ENCODE measurements around the gene CEP83. TPM values are rescaled to one million over a fixed set of nuclear protein-coding genes. Genes with fewer than 3 reads are reported as not detected.

CEP83 gene
- polyA plus RNA-seq, 1 donor from 2014 or later, result 19.5 TPM

- no peak overlapping the region for H3K27ac ChIP-seq (ENCODE audit: low read length)
Observed at GRCh38 chr12:94304012-94304411, 155.7 kb downstream of the CEP83 start.

GRCh38 chr12:94299846-94300245, 159.8 kb downstream of the CEP83 start:
- Histone ChIP-seq H3K9me3 (ENCODE audit: low read length) (no peaks in the 10 kb centered on the region), H3F3A (ENCODE audit: insufficient read depth, low read length, poor library complexity, severe bottlenecking) (no peaks in the 10 kb centered on the region), H3K4me3 (ENCODE audit: low read length) (no peak overlapping the region), H4K20me1 (ENCODE audit: insufficient read depth) (no peaks in the 10 kb centered on the region), H3K9ac (ENCODE audit: low read length) (no peak overlapping the region), H2AFZ (ENCODE audit: low read depth, low read length) (no peak overlapping the region), H3K4me2 (ENCODE audit: low read length) (no peak overlapping the region), H3K9me2 (ENCODE audit: insufficient read depth, low read length) (no peaks in the 10 kb centered on the region), H3K79me2 (replicated peaks; ENCODE audit: insufficient read depth, low read length) (no peaks in the 10 kb centered on the region), H3K36me3 (ENCODE audit: insufficient read depth, low read length) (peaks cover 47% of the 10 kb centered on the region), H3K27me3 (ENCODE audit: insufficient read depth, low read depth, low read length) (no peaks in the 10 kb centered on the region), H3K27ac (ENCODE audit: low read length) (no peak overlapping the region)
- no peak for TF ChIP-seq SMC3 (conservative IDR thresholded peaks at IDR 0.05; ENCODE audit: poor library complexity)
- no peak for TF ChIP-seq EZH2 (IDR thresholded peaks at IDR 0.05; ENCODE audit: borderline replicate concordance, insufficient read depth, low read length, poor library complexity, severe bottlenecking)
- no peak for TF ChIP-seq POLR2AphosphoS5 (IDR thresholded peaks at IDR 0.05)
- no peak for TF ChIP-seq RAD21 (conservative IDR thresholded peaks at IDR 0.05)
- TF ChIP-seq REST (IDR thresholded peaks at IDR 0.05; ENCODE audit: borderline replicate concordance), result no peak
- no peak for TF ChIP-seq MXI1 (conservative IDR thresholded peaks at IDR 0.05; ENCODE audit: poor library complexity, severe bottlenecking)
- TF ChIP-seq EP300 (conservative IDR thresholded peaks at IDR 0.05; ENCODE audit: poor library complexity, severe bottlenecking), result no peak
- TF ChIP-seq CTCF (IDR thresholded peaks at IDR 0.05; ENCODE audit: poor library complexity, severe bottlenecking), result no peak
- no peak for TF ChIP-seq TAF1 (IDR thresholded peaks at IDR 0.05; ENCODE audit: low read depth)

More at GRCh38 chr12:94304012-94304411, 155.7 kb downstream of the CEP83 start:
- peaks cover 26% of the 10 kb centered on the region for H3K36me3 ChIP-seq (ENCODE audit: insufficient read depth, low read length)
- TF ChIP-seq RAD21 (conservative IDR thresholded peaks at IDR 0.05), result no peak
- no peak for TF ChIP-seq MXI1 (conservative IDR thresholded peaks at IDR 0.05; ENCODE audit: poor library complexity, severe bottlenecking)
- TF ChIP-seq EP300 (conservative IDR thresholded peaks at IDR 0.05; ENCODE audit: poor library complexity, severe bottlenecking), result no peak
- TF ChIP-seq SMC3 (conservative IDR thresholded peaks at IDR 0.05; ENCODE audit: poor library complexity), result no peak
- no peaks in the 10 kb centered on the region for H3F3A ChIP-seq (ENCODE audit: insufficient read depth, low read length, poor library complexity, severe bottlenecking)
- no peak overlapping the region for H3K4me3 ChIP-seq (ENCODE audit: low read length)
- H3K79me2 ChIP-seq (replicated peaks; ENCODE audit: insufficient read depth, low read length), result no peaks in the 10 kb centered on the region
- H3K27me3 ChIP-seq (ENCODE audit: insufficient read depth, low read depth, low read length), result no peaks in the 10 kb centered on the region
- no peaks in the 10 kb centered on the region for H3K9me2 ChIP-seq (ENCODE audit: insufficient read depth, low read length)
- no peak overlapping the region for H2AFZ ChIP-seq (ENCODE audit: low read depth, low read length)
- no peaks in the 10 kb centered on the region for H3K9me3 ChIP-seq (ENCODE audit: low read length)
- H3K9ac ChIP-seq (ENCODE audit: low read length), result no peak overlapping the region
- no peaks in the 10 kb centered on the region for H4K20me1 ChIP-seq (ENCODE audit: insufficient read depth)
- no peak overlapping the region for H3K4me2 ChIP-seq (ENCODE audit: low read length)

All from neural cell (in vitro differentiated cells).